GM23338 (cell line): Measurements from ENCODE around the gene MSGN1.

ENCODE experiments used
- CREB1 ChIP-seq: fragments of 250-450 bp; sonication (Bioruptor Pico); IDR thresholded peaks from 2 replicates; pipeline ENCODE4 v1.5.0; 2020; ENCODE audit warnings: low read depth, mild to moderate bottlenecking, moderate library complexity
- EZH2 ChIP-seq: fragments of 200-600 bp; sonication (generic); IDR thresholded peaks from one replicate; pipeline ENCODE4 v1.8.0; 2017; ENCODE audit warnings: antibody characterized with exemption, mild to moderate bottlenecking, low read depth; ENCODE audit not compliant: unreplicated experiment
- EZH2phosphoT487 ChIP-seq: fragments of 200-600 bp; sonication (generic); IDR thresholded peaks from one replicate; pipeline ENCODE4 v1.8.1; 2018; ENCODE audit warnings: antibody characterized with exemption; ENCODE audit not compliant: unreplicated experiment
- JUNB ChIP-seq: IDR thresholded peaks from one replicate; pipeline ENCODE4 v1.6.1; 2016; ENCODE audit warnings: antibody characterized with exemption; ENCODE audit not compliant: unreplicated experiment
- POLR2AphosphoS5 ChIP-seq: IDR thresholded peaks from 2 replicates; pipeline ENCODE4 v1.6.1; 2016; ENCODE audit warnings: antibody characterized with exemption, low read depth
- STAT1 ChIP-seq: IDR thresholded peaks from one replicate; pipeline ENCODE4 v1.6.1; 2016; ENCODE audit warnings: antibody characterized with exemption; ENCODE audit not compliant: unreplicated experiment
- TF ChIP-seq, protein P1 (sequence below): IDR thresholded peaks from one replicate; pipeline ENCODE4 v1.6.1; 2018; ENCODE audit warnings: antibody characterized with exemption; ENCODE audit not compliant: unreplicated experiment
- TF ChIP-seq, protein P2 (sequence below): IDR thresholded peaks from 2 replicates; pipeline ENCODE4 v1.6.1; 2016; ENCODE audit warnings: antibody characterized with exemption
- TF ChIP-seq, protein P3 (sequence below), 2 experiments: fragments of 200-600 bp in 1 of 2; sonication (generic) in 1 of 2; conservative IDR thresholded peaks; 2 replicates each; pipeline versions ENCODE4 v1.5.1 to v1.6.1; 2016 to 2017; ENCODE audit warnings: antibody characterized with exemption in 2 of 2, low read depth in 2 of 2, mild to moderate bottlenecking in 2 of 2, moderate library complexity in 1 of 2

DNA sequence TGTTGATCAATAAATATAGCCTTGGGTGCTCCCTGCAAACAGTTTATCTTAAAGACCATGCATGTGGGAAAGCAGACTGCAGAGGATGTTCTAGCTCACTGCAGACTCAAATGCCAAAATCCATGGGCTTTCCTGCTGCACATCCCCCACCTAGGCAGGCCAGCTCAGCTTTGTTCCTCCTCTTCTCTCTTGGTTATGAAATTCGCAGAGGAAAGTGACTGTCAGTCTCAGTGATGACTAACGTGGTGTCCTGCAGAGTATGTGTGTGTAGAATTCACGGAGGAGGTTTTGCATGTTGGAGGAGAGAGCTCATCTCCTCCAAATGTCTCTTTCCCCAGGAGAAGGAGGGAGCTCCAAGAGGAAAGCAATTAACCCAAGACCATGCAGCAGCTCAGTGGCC, 40.8 kb downstream of the MSGN1 start:
- TF ChIP-seq EZH2 (no peak), CREB1 (CRISPR knock-in tag) (no peak), JUNB (no peak), POLR2AphosphoS5 (no peak), EZH2phosphoT487 (no peak), STAT1 (no peak)
- TF ChIP-seq, protein P1, sequence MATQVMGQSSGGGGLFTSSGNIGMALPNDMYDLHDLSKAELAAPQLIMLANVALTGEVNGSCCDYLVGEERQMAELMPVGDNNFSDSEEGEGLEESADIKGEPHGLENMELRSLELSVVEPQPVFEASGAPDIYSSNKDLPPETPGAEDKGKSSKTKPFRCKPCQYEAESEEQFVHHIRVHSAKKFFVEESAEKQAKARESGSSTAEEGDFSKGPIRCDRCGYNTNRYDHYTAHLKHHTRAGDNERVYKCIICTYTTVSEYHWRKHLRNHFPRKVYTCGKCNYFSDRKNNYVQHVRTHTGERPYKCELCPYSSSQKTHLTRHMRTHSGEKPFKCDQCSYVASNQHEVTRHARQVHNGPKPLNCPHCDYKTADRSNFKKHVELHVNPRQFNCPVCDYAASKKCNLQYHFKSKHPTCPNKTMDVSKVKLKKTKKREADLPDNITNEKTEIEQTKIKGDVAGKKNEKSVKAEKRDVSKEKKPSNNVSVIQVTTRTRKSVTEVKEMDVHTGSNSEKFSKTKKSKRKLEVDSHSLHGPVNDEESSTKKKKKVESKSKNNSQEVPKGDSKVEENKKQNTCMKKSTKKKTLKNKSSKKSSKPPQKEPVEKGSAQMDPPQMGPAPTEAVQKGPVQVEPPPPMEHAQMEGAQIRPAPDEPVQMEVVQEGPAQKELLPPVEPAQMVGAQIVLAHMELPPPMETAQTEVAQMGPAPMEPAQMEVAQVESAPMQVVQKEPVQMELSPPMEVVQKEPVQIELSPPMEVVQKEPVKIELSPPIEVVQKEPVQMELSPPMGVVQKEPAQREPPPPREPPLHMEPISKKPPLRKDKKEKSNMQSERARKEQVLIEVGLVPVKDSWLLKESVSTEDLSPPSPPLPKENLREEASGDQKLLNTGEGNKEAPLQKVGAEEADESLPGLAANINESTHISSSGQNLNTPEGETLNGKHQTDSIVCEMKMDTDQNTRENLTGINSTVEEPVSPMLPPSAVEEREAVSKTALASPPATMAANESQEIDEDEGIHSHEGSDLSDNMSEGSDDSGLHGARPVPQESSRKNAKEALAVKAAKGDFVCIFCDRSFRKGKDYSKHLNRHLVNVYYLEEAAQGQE: no peak
- TF ChIP-seq, protein P2, sequence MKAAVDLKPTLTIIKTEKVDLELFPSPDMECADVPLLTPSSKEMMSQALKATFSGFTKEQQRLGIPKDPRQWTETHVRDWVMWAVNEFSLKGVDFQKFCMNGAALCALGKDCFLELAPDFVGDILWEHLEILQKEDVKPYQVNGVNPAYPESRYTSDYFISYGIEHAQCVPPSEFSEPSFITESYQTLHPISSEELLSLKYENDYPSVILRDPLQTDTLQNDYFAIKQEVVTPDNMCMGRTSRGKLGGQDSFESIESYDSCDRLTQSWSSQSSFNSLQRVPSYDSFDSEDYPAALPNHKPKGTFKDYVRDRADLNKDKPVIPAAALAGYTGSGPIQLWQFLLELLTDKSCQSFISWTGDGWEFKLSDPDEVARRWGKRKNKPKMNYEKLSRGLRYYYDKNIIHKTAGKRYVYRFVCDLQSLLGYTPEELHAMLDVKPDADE: no peak
- TF ChIP-seq, protein P3, sequence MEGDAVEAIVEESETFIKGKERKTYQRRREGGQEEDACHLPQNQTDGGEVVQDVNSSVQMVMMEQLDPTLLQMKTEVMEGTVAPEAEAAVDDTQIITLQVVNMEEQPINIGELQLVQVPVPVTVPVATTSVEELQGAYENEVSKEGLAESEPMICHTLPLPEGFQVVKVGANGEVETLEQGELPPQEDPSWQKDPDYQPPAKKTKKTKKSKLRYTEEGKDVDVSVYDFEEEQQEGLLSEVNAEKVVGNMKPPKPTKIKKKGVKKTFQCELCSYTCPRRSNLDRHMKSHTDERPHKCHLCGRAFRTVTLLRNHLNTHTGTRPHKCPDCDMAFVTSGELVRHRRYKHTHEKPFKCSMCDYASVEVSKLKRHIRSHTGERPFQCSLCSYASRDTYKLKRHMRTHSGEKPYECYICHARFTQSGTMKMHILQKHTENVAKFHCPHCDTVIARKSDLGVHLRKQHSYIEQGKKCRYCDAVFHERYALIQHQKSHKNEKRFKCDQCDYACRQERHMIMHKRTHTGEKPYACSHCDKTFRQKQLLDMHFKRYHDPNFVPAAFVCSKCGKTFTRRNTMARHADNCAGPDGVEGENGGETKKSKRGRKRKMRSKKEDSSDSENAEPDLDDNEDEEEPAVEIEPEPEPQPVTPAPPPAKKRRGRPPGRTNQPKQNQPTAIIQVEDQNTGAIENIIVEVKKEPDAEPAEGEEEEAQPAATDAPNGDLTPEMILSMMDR (conservative IDR thresholded peaks at IDR 0.05; ENCODE audit: low read depth in 2 of 2): no peak
